HL-60 (cell line): ENCODE data around the gene IL22RA2.
A peak's percentile ranks its signal among the peaks of the same experiment; 100 is the strongest.

Experiments
- DNase-seq, 2 experiments: peaks; one replicate each; pipeline ENCODE4 v3.0.0-alpha.2; 2010 to 2020; ENCODE audit warnings: low read depth in 1 of 2, low spot score in 1 of 2
- H3K27ac ChIP-seq: fragments of 250-450 bp; sonication (Bioruptor Pico); replicated peaks from 2 replicates; pipeline ENCODE4 v1.5.1; 2020; ENCODE audit warnings: mild to moderate bottlenecking, moderate library complexity
- H3K27me3 ChIP-seq: fragments of 250-450 bp; sonication (Bioruptor Pico); 2 replicates; pipeline ENCODE4 v1.5.1; 2021; ENCODE audit warnings: mild to moderate bottlenecking, moderate library complexity; ENCODE audit not compliant: insufficient read depth, poor library complexity, severe bottlenecking
- H3K4me3 ChIP-seq: replicated peaks from 2 replicates; pipeline ENCODE4 v1.5.1; 2011; ENCODE audit warnings: mild to moderate bottlenecking, control low read depth, low read length; ENCODE audit not compliant: insufficient read depth
- GABPA ChIP-seq: IDR thresholded peaks from 2 replicates; pipeline ENCODE4 v1.6.1; 2012; ENCODE audit warnings: low read depth
- POLR2AphosphoS5 ChIP-seq: IDR thresholded peaks from 2 replicates; pipeline ENCODE4 v1.6.1; 2012; ENCODE audit warnings: low read depth
- SPI1 ChIP-seq: IDR thresholded peaks from 2 replicates; pipeline ENCODE4 v1.6.1; 2012; ENCODE audit warnings: low read depth, mild to moderate bottlenecking, borderline replicate concordance
- TF ChIP-seq, protein P1 (sequence below): IDR thresholded peaks from one replicate; pipeline ENCODE4 v1.5.1; 2011; ENCODE audit warnings: low read length, control low read depth, inconsistent platforms; ENCODE audit not compliant: insufficient read depth
- TF ChIP-seq, protein P2 (sequence below): IDR thresholded peaks from 2 replicates; pipeline ENCODE4 v1.6.1; 2012; ENCODE audit warnings: low read depth; ENCODE audit not compliant: insufficient replicate concordance

The IL22RA2 gene

DNA sequence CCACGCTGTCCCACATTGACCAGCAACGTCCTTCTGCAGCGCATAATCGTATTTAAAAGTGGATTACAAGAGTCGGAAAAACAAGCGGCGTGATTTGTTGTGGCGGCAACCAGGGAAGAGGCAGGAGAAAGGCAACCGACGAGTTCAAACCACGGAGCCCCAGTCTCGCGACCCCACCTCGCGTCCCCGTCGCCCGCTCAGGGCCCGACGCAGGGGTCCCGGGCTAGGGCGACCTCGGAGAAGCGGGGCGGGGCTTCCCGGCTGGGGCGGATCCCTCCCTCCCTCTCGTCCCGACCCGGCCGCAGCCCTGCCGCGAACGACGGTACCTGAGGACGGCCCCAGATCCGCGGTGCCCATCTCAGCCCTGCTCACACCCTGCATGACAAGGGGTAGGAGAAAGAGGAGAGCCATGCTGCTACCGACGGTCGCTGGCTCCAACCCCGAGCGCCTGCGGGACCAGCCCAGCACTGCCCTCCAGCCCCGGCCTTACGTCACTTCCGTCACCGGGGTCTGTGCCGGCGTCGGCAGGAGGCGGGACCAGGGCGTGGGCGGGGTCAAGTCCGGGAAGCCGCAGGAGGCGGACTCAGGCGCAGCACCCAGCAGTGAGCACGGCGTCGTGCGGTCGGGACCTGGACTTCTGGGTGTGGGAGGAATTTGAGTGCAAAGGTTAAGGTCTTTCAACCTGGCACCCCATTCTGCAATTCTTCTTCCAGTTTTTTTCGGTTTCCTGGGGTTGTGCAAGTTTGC is 45.6 kb upstream of the IL22RA2 start, which contains the start of gene IFNGR1:
Gene IFNGR1 (minus strand): TSS at position 469 of the 747 bp plus-strand sequence. CDS start 58 bp downstream, at position 411.
- Histone ChIP-seq H3K27me3 (no peaks in the 10 kb centered on the region), H3K4me3 (peak within 1 kb of the TSS; percentile 81), H3K27ac (peak within 1 kb of the TSS; percentile 91)
- DNase-seq: peak; percentile 96 to 98
- TF ChIP-seq GABPA: peak; percentile 62
- TF ChIP-seq, protein P1, sequence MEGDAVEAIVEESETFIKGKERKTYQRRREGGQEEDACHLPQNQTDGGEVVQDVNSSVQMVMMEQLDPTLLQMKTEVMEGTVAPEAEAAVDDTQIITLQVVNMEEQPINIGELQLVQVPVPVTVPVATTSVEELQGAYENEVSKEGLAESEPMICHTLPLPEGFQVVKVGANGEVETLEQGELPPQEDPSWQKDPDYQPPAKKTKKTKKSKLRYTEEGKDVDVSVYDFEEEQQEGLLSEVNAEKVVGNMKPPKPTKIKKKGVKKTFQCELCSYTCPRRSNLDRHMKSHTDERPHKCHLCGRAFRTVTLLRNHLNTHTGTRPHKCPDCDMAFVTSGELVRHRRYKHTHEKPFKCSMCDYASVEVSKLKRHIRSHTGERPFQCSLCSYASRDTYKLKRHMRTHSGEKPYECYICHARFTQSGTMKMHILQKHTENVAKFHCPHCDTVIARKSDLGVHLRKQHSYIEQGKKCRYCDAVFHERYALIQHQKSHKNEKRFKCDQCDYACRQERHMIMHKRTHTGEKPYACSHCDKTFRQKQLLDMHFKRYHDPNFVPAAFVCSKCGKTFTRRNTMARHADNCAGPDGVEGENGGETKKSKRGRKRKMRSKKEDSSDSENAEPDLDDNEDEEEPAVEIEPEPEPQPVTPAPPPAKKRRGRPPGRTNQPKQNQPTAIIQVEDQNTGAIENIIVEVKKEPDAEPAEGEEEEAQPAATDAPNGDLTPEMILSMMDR: no peak
- peak; percentile 58 for TF ChIP-seq POLR2AphosphoS5
- TF ChIP-seq, protein P2, sequence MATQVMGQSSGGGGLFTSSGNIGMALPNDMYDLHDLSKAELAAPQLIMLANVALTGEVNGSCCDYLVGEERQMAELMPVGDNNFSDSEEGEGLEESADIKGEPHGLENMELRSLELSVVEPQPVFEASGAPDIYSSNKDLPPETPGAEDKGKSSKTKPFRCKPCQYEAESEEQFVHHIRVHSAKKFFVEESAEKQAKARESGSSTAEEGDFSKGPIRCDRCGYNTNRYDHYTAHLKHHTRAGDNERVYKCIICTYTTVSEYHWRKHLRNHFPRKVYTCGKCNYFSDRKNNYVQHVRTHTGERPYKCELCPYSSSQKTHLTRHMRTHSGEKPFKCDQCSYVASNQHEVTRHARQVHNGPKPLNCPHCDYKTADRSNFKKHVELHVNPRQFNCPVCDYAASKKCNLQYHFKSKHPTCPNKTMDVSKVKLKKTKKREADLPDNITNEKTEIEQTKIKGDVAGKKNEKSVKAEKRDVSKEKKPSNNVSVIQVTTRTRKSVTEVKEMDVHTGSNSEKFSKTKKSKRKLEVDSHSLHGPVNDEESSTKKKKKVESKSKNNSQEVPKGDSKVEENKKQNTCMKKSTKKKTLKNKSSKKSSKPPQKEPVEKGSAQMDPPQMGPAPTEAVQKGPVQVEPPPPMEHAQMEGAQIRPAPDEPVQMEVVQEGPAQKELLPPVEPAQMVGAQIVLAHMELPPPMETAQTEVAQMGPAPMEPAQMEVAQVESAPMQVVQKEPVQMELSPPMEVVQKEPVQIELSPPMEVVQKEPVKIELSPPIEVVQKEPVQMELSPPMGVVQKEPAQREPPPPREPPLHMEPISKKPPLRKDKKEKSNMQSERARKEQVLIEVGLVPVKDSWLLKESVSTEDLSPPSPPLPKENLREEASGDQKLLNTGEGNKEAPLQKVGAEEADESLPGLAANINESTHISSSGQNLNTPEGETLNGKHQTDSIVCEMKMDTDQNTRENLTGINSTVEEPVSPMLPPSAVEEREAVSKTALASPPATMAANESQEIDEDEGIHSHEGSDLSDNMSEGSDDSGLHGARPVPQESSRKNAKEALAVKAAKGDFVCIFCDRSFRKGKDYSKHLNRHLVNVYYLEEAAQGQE: peak; percentile 21
- TF ChIP-seq SPI1: no peak

DNA sequence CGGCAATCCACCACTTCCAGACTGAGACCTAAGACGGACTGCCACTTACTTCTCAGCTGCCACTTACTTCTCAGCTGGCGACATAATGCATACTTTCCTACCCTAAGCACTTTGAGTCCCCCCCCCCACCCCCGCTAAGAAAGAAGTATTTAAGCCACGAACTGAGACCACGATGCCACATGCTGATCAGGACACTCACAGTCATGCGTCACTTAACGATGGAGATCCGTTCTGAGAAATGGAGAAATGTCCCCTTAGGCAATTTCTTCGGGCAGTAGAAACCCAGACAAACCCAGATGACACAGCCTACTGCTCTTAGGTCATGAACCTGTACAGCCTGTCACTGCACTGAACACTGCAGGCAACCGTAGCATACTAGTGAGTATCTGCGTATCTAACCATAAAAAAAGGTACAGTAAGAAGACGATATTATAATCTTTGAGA is 45.1 kb upstream of the IL22RA2 start:
- H3K4me3 ChIP-seq: peak overlapping the region; percentile 81
- TF ChIP-seq GABPA: no peak
- peak overlapping the region; percentile 91 for H3K27ac ChIP-seq
- H3K27me3 ChIP-seq: no peaks in the 10 kb centered on the region
- peak; percentile 73 to 81 for DNase-seq

DNA sequence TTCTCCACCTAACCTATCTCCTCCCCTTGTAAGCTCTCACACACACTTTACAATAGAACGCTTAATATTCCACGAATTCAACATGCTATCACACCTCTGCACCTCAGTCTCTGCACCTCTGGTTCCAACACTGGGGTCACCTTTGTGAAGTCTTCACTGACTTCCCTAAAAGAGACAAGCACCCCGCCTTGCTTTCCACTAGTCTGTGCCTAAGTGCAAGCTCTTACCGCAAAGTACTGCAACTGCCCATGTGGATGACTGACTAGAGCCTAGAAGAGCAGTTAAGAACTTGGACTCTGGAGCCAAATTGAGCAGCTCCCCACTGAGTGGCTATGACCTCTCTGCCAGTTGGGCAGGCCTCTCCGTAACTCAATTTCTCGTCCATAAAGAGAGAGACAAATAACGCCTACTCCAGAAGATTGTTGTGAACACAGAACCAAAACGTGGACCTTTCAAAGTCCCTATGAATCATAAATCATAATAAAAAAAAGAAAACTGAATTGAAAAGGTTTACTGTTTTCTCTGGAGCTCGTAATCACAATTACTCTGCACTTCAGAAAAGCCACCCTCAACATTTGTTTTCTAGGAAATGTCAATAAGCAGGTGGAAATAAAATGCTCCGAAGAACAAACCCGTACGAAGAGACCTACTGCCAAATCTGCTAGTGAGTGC is 44.5 kb upstream of the IL22RA2 start:
- Histone ChIP-seq H3K27ac (peak overlapping the region; percentile 91), H3K4me3 (peak overlapping the region; percentile 81), H3K27me3 (no peaks in the 10 kb centered on the region)
- TF ChIP-seq GABPA: no peak
- peak; percentile 92 for TF ChIP-seq SPI1
- TF ChIP-seq, protein P1: no peak
- DNase-seq: peak; percentile 61 to 91

DNA sequence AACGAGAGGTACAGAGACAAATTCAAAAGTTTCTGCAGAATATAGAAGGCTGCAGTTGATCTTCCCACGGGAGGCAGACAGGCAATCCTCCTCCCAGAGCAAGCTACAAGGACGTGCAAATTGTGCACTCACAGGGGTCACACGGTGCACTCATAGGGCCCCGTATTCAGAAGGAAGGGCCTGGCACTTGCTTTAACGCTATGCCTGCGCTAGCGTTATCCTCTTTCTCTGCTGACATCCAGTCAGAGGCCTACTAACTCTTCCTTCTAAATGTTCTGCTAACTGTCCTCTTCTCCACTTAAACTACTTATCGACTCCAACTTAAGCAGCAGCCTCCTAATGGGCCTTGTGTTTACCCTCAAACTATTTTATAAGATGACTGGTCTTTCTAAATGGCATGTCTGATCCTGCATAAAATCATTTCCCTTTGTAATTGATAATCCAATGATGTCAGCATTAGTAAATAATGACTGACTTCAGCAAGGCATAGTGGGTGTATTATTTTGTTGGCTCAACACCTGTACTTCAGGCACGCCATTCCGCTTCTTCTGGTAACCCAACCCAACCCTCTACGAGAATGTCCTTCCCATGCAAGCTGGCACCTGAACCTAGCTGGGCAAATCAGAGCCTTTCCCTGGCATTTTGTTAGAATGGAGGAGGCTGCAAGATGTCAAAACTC is 43.6 kb upstream of the IL22RA2 start:
- peak overlapping the region; percentile 91 for H3K27ac ChIP-seq

More for the DNA sequence above, 43.6 kb upstream of the IL22RA2 start:
- no peak for DNase-seq
- peak overlapping the region; percentile 81 for H3K4me3 ChIP-seq
- no peaks in the 10 kb centered on the region for H3K27me3 ChIP-seq
- TF ChIP-seq POLR2AphosphoS5 (no peak), GABPA (no peak), SPI1 (no peak)
- TF ChIP-seq, protein P1: no peak
- TF ChIP-seq, protein P2: no peak
